Measurements from ENCODE around the gene ROBO3.

Gene ROBO3, protein sequence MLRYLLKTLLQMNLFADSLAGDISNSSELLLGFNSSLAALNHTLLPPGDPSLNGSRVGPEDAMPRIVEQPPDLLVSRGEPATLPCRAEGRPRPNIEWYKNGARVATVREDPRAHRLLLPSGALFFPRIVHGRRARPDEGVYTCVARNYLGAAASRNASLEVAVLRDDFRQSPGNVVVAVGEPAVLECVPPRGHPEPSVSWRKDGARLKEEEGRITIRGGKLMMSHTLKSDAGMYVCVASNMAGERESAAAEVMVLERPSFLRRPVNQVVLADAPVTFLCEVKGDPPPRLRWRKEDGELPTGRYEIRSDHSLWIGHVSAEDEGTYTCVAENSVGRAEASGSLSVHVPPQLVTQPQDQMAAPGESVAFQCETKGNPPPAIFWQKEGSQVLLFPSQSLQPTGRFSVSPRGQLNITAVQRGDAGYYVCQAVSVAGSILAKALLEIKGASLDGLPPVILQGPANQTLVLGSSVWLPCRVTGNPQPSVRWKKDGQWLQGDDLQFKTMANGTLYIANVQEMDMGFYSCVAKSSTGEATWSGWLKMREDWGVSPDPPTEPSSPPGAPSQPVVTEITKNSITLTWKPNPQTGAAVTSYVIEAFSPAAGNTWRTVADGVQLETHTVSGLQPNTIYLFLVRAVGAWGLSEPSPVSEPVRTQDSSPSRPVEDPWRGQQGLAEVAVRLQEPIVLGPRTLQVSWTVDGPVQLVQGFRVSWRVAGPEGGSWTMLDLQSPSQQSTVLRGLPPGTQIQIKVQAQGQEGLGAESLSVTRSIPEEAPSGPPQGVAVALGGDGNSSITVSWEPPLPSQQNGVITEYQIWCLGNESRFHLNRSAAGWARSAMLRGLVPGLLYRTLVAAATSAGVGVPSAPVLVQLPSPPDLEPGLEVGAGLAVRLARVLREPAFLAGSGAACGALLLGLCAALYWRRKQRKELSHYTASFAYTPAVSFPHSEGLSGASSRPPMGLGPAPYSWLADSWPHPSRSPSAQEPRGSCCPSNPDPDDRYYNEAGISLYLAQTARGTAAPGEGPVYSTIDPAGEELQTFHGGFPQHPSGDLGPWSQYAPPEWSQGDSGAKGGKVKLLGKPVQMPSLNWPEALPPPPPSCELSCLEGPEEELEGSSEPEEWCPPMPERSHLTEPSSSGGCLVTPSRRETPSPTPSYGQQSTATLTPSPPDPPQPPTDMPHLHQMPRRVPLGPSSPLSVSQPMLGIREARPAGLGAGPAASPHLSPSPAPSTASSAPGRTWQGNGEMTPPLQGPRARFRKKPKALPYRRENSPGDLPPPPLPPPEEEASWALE (N-terminal part only)

DNA sequence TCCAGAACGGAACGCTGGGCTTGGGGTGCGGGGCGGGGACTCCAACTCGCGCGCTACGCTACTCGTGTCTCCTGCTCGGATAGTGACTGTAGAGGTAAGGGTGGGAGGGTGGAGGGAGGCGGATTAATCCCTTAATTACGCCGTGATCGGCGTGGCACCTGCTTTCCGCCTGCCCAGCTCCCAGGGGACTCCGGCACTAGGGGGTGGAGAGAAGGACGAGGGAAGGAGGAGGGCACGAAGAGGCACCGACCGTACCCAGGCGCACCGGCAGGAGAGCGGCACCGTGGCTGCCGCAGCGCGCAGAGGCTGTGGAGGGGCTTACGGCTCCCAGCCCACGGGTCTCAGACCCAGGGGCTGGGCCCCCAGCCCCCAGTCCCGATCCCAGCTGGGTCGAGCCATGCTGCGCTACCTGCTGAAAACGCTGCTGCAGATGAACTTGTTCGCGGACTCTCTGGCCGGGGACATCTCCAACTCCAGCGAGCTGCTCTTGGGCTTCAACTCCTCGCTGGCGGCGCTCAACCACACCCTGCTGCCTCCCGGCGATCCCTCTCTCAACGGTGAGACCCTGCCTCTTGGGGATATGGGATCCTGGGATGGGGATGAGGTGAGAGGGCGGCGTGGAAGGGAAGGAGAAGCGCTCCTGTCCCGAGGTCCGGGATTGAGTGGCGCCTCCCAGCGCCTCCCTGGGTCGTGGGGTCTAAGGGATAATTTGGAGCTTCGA is at the start of gene ROBO3:
TSS of gene ROBO3 (plus strand) at position 252 of the 721 bp plus-strand sequence. CDS start at position 398, 146 bp downstream.
- in situ Hi-C loops (cut with HindIII; ENCODE audit: low sequenced_read_pairs) = no loop called here

- in situ Hi-C loops (cut with HindIII; ENCODE audit: low sequenced_read_pairs) = no loop called here
Observed at GRCh38 chr11:124817036-124817435, 48.2 kb upstream of the ROBO3 start.

DNA sequence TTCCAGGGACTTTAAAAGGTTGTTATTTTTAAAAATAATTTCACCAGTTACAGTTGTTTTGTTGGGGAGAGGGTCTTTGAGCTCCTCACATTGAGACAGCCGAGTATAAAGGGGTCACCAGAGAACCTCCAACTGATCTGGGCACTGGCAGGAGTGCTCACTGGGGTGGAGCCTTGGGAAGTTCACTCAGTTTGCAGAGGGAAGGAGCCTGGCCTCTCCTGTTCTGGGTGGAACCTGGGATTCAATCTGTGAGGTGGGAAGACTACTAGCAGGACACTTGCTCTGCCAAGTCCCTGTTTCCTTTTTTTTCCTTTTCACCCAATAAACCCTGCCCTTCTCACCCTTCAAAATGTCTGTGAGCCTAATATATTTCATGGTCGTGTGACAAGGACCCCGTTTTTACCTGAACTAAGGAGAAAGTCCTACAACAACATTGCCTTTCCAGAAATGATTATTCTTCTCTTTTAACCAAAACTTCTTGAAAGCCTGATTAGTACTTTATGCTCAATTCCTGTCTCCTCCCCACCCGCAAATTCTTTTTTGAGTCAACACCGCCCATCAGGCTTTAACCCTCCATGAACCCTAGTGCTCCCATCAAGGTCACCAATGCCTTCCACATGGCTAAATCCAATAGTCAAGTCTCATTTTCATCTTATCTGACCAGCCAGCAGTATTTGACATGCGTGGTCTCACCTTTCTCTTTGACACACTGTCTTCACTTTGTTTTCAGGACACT is 43.1 kb upstream of the ROBO3 start:
- in situ Hi-C loops (cut with HindIII; ENCODE audit: low sequenced_read_pairs) = no loop called here

GRCh38 chr11:124823512-124824376 is 41.5 kb upstream of the ROBO3 start:
- in situ Hi-C loops (cut with HindIII; ENCODE audit: low sequenced_read_pairs) = no loop called here

DNA sequence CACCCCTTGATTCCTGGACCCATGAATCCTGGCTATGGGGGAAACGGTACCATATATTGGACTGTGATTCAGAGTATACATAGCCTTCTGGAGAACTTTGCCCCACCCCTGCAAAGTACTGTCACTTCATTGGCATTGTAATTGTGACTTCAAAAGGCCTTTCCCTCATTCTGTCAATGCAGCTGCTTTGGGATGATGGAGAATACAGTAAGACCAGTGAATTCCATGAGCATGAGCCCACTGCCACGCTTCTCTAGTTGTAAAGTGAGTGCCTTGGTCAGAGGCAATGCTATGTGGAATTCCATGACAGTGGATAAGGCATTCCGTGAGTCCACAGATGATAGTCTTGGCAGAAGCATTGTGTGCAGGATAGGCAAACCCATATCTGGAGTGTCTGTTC is 39.4 kb upstream of the ROBO3 start:
- in situ Hi-C loops (cut with HindIII; ENCODE audit: low sequenced_read_pairs) = no loop called here

DNA sequence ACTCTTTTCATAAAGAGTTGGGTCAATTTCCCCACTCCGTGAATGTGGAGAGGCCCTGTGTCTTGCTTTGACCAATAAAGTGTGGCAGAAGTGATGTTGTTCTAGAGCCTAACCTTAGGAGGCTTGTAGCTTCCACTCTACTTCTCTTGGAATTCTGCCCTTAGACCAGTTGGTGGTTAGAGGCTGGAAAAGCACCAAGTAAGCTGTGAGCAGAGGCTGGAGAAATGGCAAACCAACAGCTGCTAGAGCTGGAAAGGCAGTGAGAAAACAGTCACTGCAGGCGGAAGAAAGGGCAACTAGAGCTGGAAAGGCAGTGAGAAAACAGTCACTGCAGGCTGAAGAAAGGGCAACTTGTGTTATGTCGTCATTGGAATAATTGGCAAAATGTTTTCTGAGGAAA is 35.2 kb upstream of the ROBO3 start:
- in situ Hi-C loops (cut with HindIII; ENCODE audit: low sequenced_read_pairs) = loop anchor here (10.0 kb wide), 1 partner anchor 165 kb away; no protein-coding TSS in a partner anchor

DNA sequence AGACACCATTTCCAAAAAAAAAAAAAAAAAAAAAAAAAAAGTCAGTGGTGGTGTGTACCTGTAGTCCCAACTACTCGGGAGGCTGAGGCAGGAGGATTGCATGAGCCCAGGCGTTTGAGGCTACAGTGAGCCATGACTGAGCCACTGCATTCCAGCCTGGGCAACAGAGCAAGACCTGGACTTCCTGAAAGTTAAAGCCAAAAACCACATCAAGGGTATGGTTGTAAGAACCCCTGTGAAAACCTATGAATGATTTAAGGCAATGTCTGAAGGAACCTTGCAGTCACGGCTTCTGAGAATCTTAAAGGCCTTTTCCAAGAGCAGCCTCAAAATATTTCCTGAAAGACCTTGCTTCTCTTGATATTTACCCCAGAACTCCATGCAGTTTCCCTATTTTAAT is 34.5 kb upstream of the ROBO3 start:
- in situ Hi-C loops (cut with HindIII; ENCODE audit: low sequenced_read_pairs) = loop anchor here (10.0 kb wide), 1 partner anchor 166 kb away; no protein-coding TSS in a partner anchor

GRCh38 chr11:124831897-124832296 is 33.3 kb upstream of the ROBO3 start:
- in situ Hi-C loops (cut with HindIII; ENCODE audit: low sequenced_read_pairs) = loop anchor here (10.0 kb wide), 1 partner anchor 167 kb away; no protein-coding TSS in a partner anchor

DNA sequence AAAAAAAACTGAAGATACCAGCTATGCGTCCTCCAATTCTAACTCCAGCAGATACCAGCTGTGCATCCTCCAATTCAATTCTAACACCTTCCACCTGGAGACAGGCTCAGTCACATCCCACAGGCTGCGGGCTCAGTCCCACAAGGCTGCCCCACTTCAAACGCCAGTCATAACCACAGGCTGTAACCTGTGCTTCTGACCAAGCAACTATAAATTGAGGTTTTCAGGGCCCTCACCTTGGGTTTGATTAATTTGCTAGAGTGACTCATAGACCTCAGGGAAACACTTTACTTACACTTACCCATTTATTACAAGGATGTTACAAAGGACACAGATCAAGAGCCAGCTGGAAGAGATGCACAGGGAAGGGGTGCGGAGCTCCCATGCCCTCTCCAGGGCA is 32.7 kb upstream of the ROBO3 start:
- in situ Hi-C loops (cut with HindIII; ENCODE audit: low sequenced_read_pairs) = loop anchor here (10.0 kb wide), 1 partner anchor 168 kb away; no protein-coding TSS in a partner anchor

DNA sequence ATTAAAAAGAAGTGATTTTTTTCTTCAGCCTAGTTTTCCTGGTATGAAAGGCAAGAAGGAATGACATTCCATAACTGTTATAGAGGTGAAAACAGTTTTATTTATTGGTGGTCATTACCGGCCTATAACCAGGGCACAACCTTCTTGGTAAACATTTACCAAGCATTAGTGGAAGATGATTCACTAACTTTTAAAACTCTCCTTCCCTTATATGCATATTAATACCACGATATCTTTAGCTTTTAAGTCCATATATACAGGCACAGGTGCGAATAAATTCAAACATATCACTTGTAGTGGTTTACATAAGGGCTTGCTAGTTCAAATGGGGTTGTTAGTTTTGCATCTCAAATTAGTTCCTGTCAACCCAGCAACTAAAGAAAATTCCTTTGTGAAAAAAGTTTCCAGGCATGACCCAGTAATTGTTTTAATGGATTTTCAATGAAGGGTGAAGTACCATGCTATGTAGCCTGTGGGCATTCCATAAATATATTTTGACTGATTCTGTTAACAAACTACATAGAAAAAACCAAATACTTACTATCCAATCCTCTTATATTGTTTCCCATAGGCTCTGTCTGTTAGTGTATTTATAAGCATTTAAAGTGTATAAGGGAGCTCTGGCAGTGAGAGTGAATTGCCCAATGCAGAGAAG is 30.6 kb upstream of the ROBO3 start:
- in situ Hi-C loops (cut with HindIII; ENCODE audit: low sequenced_read_pairs) = loop anchor here (10.0 kb wide), 1 partner anchor 170 kb away; no protein-coding TSS in a partner anchor

DNA sequence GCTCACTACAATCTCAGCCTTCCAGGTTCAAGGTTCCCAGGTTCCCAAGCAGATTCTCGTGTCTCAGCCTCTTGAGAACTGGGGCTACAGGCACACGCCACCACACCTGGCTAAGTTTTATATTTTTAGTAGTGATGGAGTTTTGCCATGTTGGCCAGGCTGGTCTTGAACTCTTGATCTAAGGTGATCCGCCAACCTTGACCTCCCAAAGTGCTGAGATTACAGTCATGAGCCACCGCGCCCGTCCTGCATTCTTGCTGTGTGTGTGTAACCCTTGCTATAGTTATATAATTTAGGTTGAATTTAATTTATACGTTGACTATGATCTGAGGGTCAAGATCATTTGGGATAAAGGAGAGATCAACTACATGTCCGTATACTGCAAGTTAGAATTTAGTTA is 29.3 kb upstream of the ROBO3 start:
- in situ Hi-C loops (cut with HindIII; ENCODE audit: low sequenced_read_pairs) = loop anchor here (10.0 kb wide), 1 partner anchor 171 kb away; no protein-coding TSS in a partner anchor

DNA sequence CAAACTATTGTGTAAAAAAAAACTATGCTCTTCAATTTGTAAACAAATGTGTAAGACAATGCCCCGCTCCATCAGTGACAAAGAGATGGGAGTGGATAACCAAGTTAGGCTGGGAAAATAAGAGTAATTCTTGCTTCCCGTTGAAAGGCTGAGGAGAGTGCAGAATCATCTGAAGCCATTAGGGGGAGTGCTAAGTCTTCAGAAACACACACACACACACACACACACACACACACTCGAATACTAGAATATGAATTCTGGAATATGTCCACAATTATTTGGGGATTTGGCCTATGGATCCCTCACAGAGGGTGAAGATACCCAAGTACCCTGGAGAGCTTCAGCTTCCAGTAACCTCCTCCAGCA is 27.8 kb upstream of the ROBO3 start:
- in situ Hi-C loops (cut with HindIII; ENCODE audit: low sequenced_read_pairs) = loop anchor here (10.0 kb wide), 1 partner anchor 173 kb away; no protein-coding TSS in a partner anchor

DNA sequence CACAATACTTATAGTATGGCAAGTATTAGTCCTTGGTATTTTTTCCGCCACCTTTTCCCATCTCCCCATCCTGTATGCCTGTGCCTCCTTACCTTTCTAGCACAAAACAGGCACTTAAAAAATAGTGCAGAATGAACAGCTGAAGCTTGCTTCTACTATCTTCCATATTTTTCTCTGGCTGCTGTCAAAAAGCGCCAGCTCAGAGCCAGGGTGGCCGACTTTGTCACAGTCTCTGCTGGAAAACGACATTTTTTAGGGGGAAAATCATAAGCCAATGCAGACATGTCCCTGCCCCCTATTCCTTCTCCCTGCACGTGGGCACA is 26.5 kb upstream of the ROBO3 start:
- in situ Hi-C loops (cut with HindIII; ENCODE audit: low sequenced_read_pairs) = loop anchor here (10.0 kb wide), 1 partner anchor 174 kb away; no protein-coding TSS in a partner anchor

DNA sequence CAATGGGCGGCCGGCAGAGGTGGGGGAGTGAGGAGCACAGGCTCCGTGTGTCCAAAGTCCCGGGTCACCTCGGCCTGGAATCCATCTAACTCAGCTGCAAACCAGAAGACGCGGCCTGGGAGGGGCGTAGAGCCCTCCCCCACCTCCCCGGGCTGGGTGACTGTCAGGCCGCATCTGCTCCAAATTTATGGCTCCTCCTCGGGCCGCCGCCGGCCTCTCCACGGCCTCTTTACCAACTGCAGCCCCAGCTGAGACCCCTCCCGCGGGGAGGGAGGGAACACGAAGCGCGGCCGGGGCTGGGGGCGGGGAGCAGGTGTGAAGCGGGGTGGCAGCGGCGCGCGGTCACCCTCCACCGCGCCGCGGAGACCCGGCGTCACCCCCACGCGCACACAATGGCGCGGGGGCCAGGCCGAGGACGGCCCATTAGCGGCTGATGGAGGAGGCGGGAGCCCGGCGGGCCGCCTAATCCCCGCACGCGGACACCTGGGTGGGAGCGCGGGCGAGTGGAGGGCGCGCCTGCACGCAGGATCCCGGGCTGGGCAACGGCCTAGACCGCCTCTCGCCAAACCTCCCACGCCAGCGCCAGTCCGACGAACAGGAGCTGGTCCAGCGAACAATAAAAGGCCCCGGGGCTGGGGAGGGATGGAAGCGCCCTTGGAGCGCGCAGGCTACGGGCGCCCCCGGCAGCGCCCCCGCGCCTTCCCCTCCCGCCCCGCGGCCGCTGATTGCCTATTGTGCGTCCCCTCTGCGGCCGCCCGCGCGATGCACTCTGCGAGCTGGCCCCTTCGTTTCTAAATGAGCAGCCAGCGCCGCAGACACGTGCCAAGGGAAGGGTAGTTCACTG is 25.9 kb upstream of the ROBO3 start:
- in situ Hi-C loops (cut with HindIII; ENCODE audit: low sequenced_read_pairs) = loop anchor here (10.0 kb wide), 1 partner anchor 175 kb away; no protein-coding TSS in a partner anchor

DNA sequence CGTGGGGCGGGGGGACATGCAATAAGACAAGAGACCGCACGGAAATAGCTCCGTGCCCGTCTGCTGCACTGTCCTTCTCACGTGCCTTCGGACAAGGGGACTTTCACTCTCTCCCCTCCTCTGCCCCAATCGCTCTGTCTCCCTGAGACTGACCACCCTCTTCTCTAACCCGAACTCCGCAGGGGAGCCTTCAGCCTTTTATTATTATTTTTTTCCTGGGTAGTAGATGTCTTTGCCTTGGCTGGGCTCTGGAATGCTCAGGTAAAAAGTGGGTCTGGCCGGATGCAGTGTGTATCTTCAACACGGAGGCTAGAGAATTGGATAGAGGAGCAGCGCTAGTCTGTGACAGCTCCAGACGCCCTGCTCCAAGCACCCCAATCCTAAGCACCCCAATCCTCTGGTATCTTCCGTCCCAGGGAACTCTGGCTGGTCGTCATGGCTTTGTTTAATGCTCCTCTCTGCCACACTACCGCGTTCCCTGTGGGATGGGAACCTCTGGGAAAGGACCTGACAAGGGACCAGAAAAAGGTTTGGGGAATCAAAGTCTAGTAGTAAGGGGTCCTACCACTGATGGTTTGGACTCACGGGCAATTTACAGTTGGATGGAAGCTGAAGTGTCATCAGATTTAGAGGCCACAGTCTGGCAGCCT is 25.1 kb upstream of the ROBO3 start:
- in situ Hi-C loops (cut with HindIII; ENCODE audit: low sequenced_read_pairs) = loop anchor here (10.0 kb wide), 1 partner anchor 175 kb away; no protein-coding TSS in a partner anchor

GRCh38 chr11:124840666-124841065 is 24.6 kb upstream of the ROBO3 start:
- in situ Hi-C loops (cut with HindIII; ENCODE audit: low sequenced_read_pairs) = no loop called here
